ENCODE data around the gene MUS81.
A peak's percentile ranks its signal among the peaks of the same experiment; 100 is the strongest.

- TF ChIP-seq CTCF (IDR thresholded peaks at IDR 0.05) (peak; percentile 57), ZMAT4 (CRISPR knock-in tag; IDR thresholded peaks at IDR 0.05) (no peak), USF2 (CRISPR knock-in tag; IDR thresholded peaks at IDR 0.05) (peak; percentile 49; the same call in 1 of the 2 replicates), STAT6 (CRISPR knock-in tag; conservative IDR thresholded peaks at IDR 0.05; ENCODE audit: low read depth) (no peak), TCF7 (CRISPR knock-in tag; IDR thresholded peaks at IDR 0.05; ENCODE audit: low read depth) (no peak), ELF4 (CRISPR knock-in tag; IDR thresholded peaks at IDR 0.05; ENCODE audit: low read depth) (no peak), FOXP1 (CRISPR knock-in tag; IDR thresholded peaks at IDR 0.05; ENCODE audit: borderline replicate concordance) (no peak), SMAD4 (CRISPR knock-in tag; IDR thresholded peaks at IDR 0.05) (no peak), NR1H2 (CRISPR knock-in tag; IDR thresholded peaks at IDR 0.05) (no peak)
Observed at GRCh38 chr11:65888163-65888814, 28.1 kb downstream of the MUS81 start, which contains the start of gene FIBP.

Measured in WTC11 (cell line).